Common myeloid progenitor, CD34-positive (primary cell): ENCODE results near the gene ATXN10.

Experiments
- CTCF ChIA-PET: fragments of 350-600 bp; sonication (Branson Sonifier 250); formaldehyde crosslinking; loops from one replicate; lab custom pipeline; 2021; ENCODE audit warnings: antibody characterized with exemption; lab: Charles Lee
- POLR2A ChIA-PET: fragments of 350-600 bp; sonication (Branson Sonifier 250); formaldehyde crosslinking; loops from one replicate; lab custom pipeline; 2021; ENCODE audit warnings: antibody characterized with exemption; lab: Charles Lee
- DNase-seq, 3 donors: peaks; one replicate each; pipeline versions ENCODE4 v3.0.0 to v3.0.0-alpha.2; 2013
- H3K27ac ChIP-seq, 2 experiments: 1 replicate in 1 of 2; 2 replicates in 1 of 2; pipeline ENCODE4 v1.7.0; 2013; ENCODE audit warnings: inconsistent platforms in 2 of 2, low read length in 2 of 2, mild to moderate bottlenecking in 2 of 2, low read depth in 1 of 2, moderate library complexity in 1 of 2; ENCODE audit not compliant: severe bottlenecking in 2 of 2, insufficient read depth in 1 of 2, poor library complexity in 1 of 2
- H3K27me3 ChIP-seq, 5 experiments: replicated peaks in 2 of 5; 1 replicate in 3 of 5; 2 replicates in 2 of 5; pipeline versions ENCODE4 v1.6.1 to v1.7.0; 2013; ENCODE audit warnings: low read length in 4 of 5, mild to moderate bottlenecking in 2 of 5, moderate library complexity in 2 of 5, inconsistent platforms in 1 of 5; ENCODE audit not compliant: insufficient read depth in 5 of 5, control insufficient read depth in 4 of 5
- H3K36me3 ChIP-seq, 4 experiments: 1 replicate in 2 of 4; 2 replicates in 2 of 4; pipeline versions ENCODE4 v1.6.1 to v1.7.0; 2013; ENCODE audit warnings: low read length in 3 of 4, control low read depth in 1 of 4, mild to moderate bottlenecking in 1 of 4; ENCODE audit not compliant: control insufficient read depth in 4 of 4, insufficient read depth in 4 of 4
- H3K4me1 ChIP-seq, 4 experiments: 1 replicate in 3 of 4; 2 replicates in 1 of 4; pipeline versions ENCODE4 v1.6.1 to v1.7.1; 2013; ENCODE audit warnings: low read length in 3 of 4, mild to moderate bottlenecking in 3 of 4, control low read depth in 1 of 4, inconsistent platforms in 1 of 4, moderate library complexity in 1 of 4; ENCODE audit not compliant: control insufficient read depth in 4 of 4, insufficient read depth in 4 of 4; ENCODE audit errors: control extremely low read depth in 1 of 4
- H3K4me3 ChIP-seq, 7 experiments: 1 replicate in 4 of 7; 2 replicates in 3 of 7; pipeline versions ENCODE4 v1.5.1 to v1.7.0; 2013; ENCODE audit warnings: mild to moderate bottlenecking in 7 of 7, low read length in 6 of 7, moderate library complexity in 6 of 7, inconsistent platforms in 2 of 7, low read depth in 2 of 7, control low read depth in 1 of 7; ENCODE audit not compliant: insufficient read depth in 4 of 7, control insufficient read depth in 1 of 7; ENCODE audit errors: extremely low read depth in 1 of 7
- H3K9me3 ChIP-seq, 5 experiments: 1 replicate in 4 of 5; 2 replicates in 1 of 5; pipeline versions ENCODE4 v1.6.1 to v1.7.1; 2013; ENCODE audit warnings: low read length in 4 of 5, mild to moderate bottlenecking in 2 of 5, inconsistent platforms in 1 of 5, low read depth in 1 of 5, moderate library complexity in 1 of 5; ENCODE audit not compliant: control insufficient read depth in 4 of 5, insufficient read depth in 2 of 5; ENCODE audit errors: control extremely low read depth in 1 of 5
- whole genome bisulfite sequencing: methylation state at CpG from one replicate; pipeline ENCODE4 v1.1.5; 2013; ENCODE audit not compliant: insufficient coverage; 5-methylcytosine and 5-hydroxymethylcytosine counted together

ATXN10 gene

GRCh38 chr22:45832180-45832579 is 160.5 kb downstream of the ATXN10 start:
- H3K27ac ChIP-seq = no peak overlapping the region
- H3K4me3 ChIP-seq = no peak overlapping the region
- peaks cover 0 to 2% (median 0%) of the 10 kb centered on the region in 5 experiments for H3K9me3 ChIP-seq
- DNase-seq = no peak
- WGBS = 100% methylated on average over 2 of the region's 2 CpGs
- ChIA-PET CTCF (interaction anchor here (0.9 to 2.3 kb wide), 7 partner anchors 9 to 260 kb away, joined by 3 to 6 read pairs (median 4); no protein-coding TSS in a partner anchor), POLR2A (no interaction called here)
- peaks cover 0 to 13% (median 1%) of the 10 kb centered on the region in 4 experiments for H3K4me1 ChIP-seq
- H3K36me3 ChIP-seq = peaks cover 0 to 12% (median 6%) of the 10 kb centered on the region in 4 experiments
- H3K27me3 ChIP-seq = no peaks in the 10 kb centered on the region

- Histone ChIP-seq H3K4me1 (peaks cover 0 to 13% (median 1%) of the 10 kb centered on the region in 4 experiments), H3K27ac (no peak overlapping the region), H3K27me3 (no peaks in the 10 kb centered on the region), H3K4me3 (no peak overlapping the region), H3K9me3 (peaks cover 0 to 2% (median 0%) of the 10 kb centered on the region in 5 experiments), H3K36me3 (peaks cover 0 to 16% (median 6%) of the 10 kb centered on the region in 4 experiments)
- POLR2A ChIA-PET = no interaction called here
- 88% methylated on average over 4 of the region's 8 CpGs for WGBS
- DNase-seq = no peak
- CTCF ChIA-PET = interaction anchor here (1.0 to 2.3 kb wide), 4 partner anchors 101 to 261 kb away, joined by 3 to 6 read pairs (median 4); no protein-coding TSS in a partner anchor
These were observed 161.4 kb downstream of the ATXN10 start for GRCh38 chr22:45832959-45833580.

GRCh38 chr22:45833613-45834012 is 162.0 kb downstream of the ATXN10 start:
- CTCF ChIA-PET = interaction anchor here (1.0 to 1.2 kb wide), 2 partner anchors 101 to 186 kb away, joined by 3 to 4 read pairs; no protein-coding TSS in a partner anchor
- no peak overlapping the region for H3K4me3 ChIP-seq
- H3K4me1 ChIP-seq = peaks cover 0 to 13% (median 1%) of the 10 kb centered on the region in 4 experiments
- POLR2A ChIA-PET = no interaction called here
- DNase-seq = no peak
- H3K27me3 ChIP-seq = no peaks in the 10 kb centered on the region
- peaks cover 0 to 2% (median 0%) of the 10 kb centered on the region in 5 experiments for H3K9me3 ChIP-seq
- WGBS = 92% methylated on average over 13 of the region's 14 CpGs
- H3K27ac ChIP-seq = no peak overlapping the region
- H3K36me3 ChIP-seq = peaks cover 0 to 18% (median 6%) of the 10 kb centered on the region in 4 experiments

- no peak overlapping the region for H3K4me3 ChIP-seq
- no peaks in the 10 kb centered on the region for H3K27me3 ChIP-seq
- DNase-seq = no peak
- H3K36me3 ChIP-seq = peaks cover 0 to 21% (median 6%) of the 10 kb centered on the region in 4 experiments
- ChIA-PET CTCF (interaction anchor here (1.2 kb wide), 1 partner anchor 187 kb away, joined by 4 read pairs; no protein-coding TSS in a partner anchor), POLR2A (no interaction called here)
- H3K4me1 ChIP-seq = peaks cover 0 to 13% (median 1%) of the 10 kb centered on the region in 4 experiments
- H3K9me3 ChIP-seq = peaks cover 0 to under 1% (median 0%) of the 10 kb centered on the region in 5 experiments
- WGBS = 98% methylated on average over 4 of the region's 5 CpGs
- H3K27ac ChIP-seq = no peak overlapping the region
These were observed 162.6 kb downstream of the ATXN10 start for GRCh38 chr22:45834241-45834640.

- Histone ChIP-seq H3K4me1 (peaks cover 0 to 13% (median 1%) of the 10 kb centered on the region in 4 experiments), H3K27me3 (no peaks in the 10 kb centered on the region), H3K36me3 (peaks cover 0 to 26% (median 8%) of the 10 kb centered on the region in 4 experiments), H3K9me3 (no peaks in the 10 kb centered on the region), H3K27ac (no peak overlapping the region), H3K4me3 (no peak overlapping the region)
- WGBS = 100% methylated on average over 10 of the region's 10 CpGs
- CTCF ChIA-PET = no interaction called here
- POLR2A ChIA-PET = no interaction called here
- no peak for DNase-seq
These were observed 163.2 kb downstream of the ATXN10 start for GRCh38 chr22:45834795-45835194.

GRCh38 chr22:45836418-45837169 is 165.0 kb downstream of the ATXN10 start:
- no peaks in the 10 kb centered on the region for H3K9me3 ChIP-seq
- no peaks in the 10 kb centered on the region for H3K27me3 ChIP-seq
- no peak overlapping the region for H3K27ac ChIP-seq
- no peak overlapping the region for H3K4me3 ChIP-seq
- H3K4me1 ChIP-seq = peaks cover 0 to 13% (median 1%) of the 10 kb centered on the region in 4 experiments
- ChIA-PET POLR2A (no interaction called here), CTCF (no interaction called here)
- no peak for DNase-seq
- H3K36me3 ChIP-seq = peaks cover 0 to 35% (median 11%) of the 10 kb centered on the region in 4 experiments
- 100% methylated on average over 4 of the region's 8 CpGs for WGBS
